ENCODE data around the gene UBTD1.

DNA sequence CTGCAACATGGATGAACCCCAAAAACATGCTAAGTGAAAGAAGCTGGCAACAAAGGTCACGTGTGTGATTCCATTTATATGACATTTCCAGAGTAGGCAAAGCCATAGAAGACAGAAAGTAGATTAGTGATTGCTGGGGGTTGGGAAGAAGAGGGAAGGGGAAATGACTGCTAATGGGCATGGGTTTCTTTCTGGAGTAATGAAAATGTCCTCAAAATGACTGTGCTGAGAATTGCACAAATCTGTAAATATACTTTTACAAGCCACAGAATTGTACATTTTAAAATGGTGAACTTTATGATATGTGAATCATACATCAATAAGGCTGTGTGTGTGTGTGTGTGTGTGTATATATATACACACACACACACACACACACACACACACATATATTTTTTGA is 16.3 kb upstream of the UBTD1 start:
- TF ChIP-seq, protein P1, sequence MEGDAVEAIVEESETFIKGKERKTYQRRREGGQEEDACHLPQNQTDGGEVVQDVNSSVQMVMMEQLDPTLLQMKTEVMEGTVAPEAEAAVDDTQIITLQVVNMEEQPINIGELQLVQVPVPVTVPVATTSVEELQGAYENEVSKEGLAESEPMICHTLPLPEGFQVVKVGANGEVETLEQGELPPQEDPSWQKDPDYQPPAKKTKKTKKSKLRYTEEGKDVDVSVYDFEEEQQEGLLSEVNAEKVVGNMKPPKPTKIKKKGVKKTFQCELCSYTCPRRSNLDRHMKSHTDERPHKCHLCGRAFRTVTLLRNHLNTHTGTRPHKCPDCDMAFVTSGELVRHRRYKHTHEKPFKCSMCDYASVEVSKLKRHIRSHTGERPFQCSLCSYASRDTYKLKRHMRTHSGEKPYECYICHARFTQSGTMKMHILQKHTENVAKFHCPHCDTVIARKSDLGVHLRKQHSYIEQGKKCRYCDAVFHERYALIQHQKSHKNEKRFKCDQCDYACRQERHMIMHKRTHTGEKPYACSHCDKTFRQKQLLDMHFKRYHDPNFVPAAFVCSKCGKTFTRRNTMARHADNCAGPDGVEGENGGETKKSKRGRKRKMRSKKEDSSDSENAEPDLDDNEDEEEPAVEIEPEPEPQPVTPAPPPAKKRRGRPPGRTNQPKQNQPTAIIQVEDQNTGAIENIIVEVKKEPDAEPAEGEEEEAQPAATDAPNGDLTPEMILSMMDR (IDR thresholded peaks at IDR 0.05), result no peak
- TF ChIP-seq POLR2A (IDR thresholded peaks at IDR 0.05), result no peak
